Measurements from ENCODE around the gene SPACA4. TPM values are rescaled to one million over a fixed set of nuclear protein-coding genes. Genes with fewer than 3 reads are reported as not detected.

SPACA4 gene
- total and polyA plus RNA-seq, 4 donors = not detected

- Histone ChIP-seq H3K4me3 (ENCODE audit: low read depth in 1 of 3, low read length in 3 of 3) (no peak overlapping the region), H3K9me3 (ENCODE audit: control insufficient read depth in 4 of 4, low read length in 3 of 4) (no peaks in the 10 kb centered on the region), H3K27ac (ENCODE audit: low read depth in 1 of 2, low read length in 2 of 2) (no peak overlapping the region), H3K9ac (ENCODE audit: low read depth in 1 of 2, low read length in 2 of 2) (no peak overlapping the region), H3K4me1 (ENCODE audit: control insufficient read depth in 4 of 4, insufficient read depth in 4 of 4, low read length in 3 of 4) (no peaks in the 10 kb centered on the region), H3K36me3 (ENCODE audit: control insufficient read depth in 4 of 4, insufficient read depth in 3 of 4, low read depth in 1 of 4, low read length in 3 of 4) (no peaks in the 10 kb centered on the region), H3K27me3 (ENCODE audit: control insufficient read depth in 4 of 4, insufficient read depth in 4 of 4, low read length in 3 of 4) (no peaks in the 10 kb centered on the region)
- DNase-seq (ENCODE audit: low spot score) = no peak
- 92% methylated on average over 9 of the region's 9 CpGs for WGBS
- no peak for TF ChIP-seq EGR1 (IDR thresholded peaks at IDR 0.05; ENCODE audit: low read depth in 2 of 2)
- no peak for TF ChIP-seq FOXA1 (IDR thresholded peaks at IDR 0.05)
- TF ChIP-seq HNF4G (IDR thresholded peaks at IDR 0.05) = no peak
- TF ChIP-seq JUND (IDR thresholded peaks at IDR 0.05) = no peak
- TF ChIP-seq YY1 (IDR thresholded peaks at IDR 0.05) = no peak
- TF ChIP-seq ZBTB33 (IDR thresholded peaks at IDR 0.05) = no peak
- no peak for TF ChIP-seq NR2F2 (IDR thresholded peaks at IDR 0.05)
- TF ChIP-seq RAD21 (IDR thresholded peaks at IDR 0.05) = no peak
- TF ChIP-seq SP1 (IDR thresholded peaks at IDR 0.05) = no peak
- no peak for TF ChIP-seq MAX (IDR thresholded peaks at IDR 0.05)
- no peak for TF ChIP-seq HNF4A (conservative IDR thresholded peaks at IDR 0.05)
- TF ChIP-seq REST (IDR thresholded peaks at IDR 0.05) = no peak
- no peak for TF ChIP-seq ATF3 (IDR thresholded peaks at IDR 0.05)
- no peak for TF ChIP-seq GABPA (IDR thresholded peaks at IDR 0.05 in 1 of 2, conservative IDR thresholded peaks at IDR 0.05 in 1 of 2)
- no peak for TF ChIP-seq TAF1 (conservative IDR thresholded peaks at IDR 0.05)
- TF ChIP-seq CTCF (IDR thresholded peaks at IDR 0.05; ENCODE audit: low read depth, low read length, missing input control) = no peak
- no peak for TF ChIP-seq RXRA (IDR thresholded peaks at IDR 0.05)
Measured at GRCh38 chr19:48603850-48604249, 2.7 kb upstream of the SPACA4 start.

- Histone ChIP-seq H3K9ac (ENCODE audit: low read depth in 1 of 2, low read length in 2 of 2) (no peak overlapping the region), H3K27me3 (ENCODE audit: control insufficient read depth in 4 of 4, insufficient read depth in 4 of 4, low read length in 3 of 4) (no peaks in the 10 kb centered on the region), H3K36me3 (ENCODE audit: control insufficient read depth in 4 of 4, insufficient read depth in 3 of 4, low read depth in 1 of 4, low read length in 3 of 4) (no peaks in the 10 kb centered on the region), H3K4me3 (ENCODE audit: low read depth in 1 of 3, low read length in 3 of 3) (no peak overlapping the region), H3K9me3 (ENCODE audit: control insufficient read depth in 4 of 4, low read length in 3 of 4) (no peaks in the 10 kb centered on the region), H3K4me1 (ENCODE audit: control insufficient read depth in 4 of 4, insufficient read depth in 4 of 4, low read length in 3 of 4) (no peaks in the 10 kb centered on the region), H3K27ac (ENCODE audit: low read depth in 1 of 2, low read length in 2 of 2) (no peak overlapping the region)
- TF ChIP-seq HNF4A (conservative IDR thresholded peaks at IDR 0.05) (no peak), FOXA2 (IDR thresholded peaks at IDR 0.05) (no peak), CTCF (IDR thresholded peaks at IDR 0.05; ENCODE audit: low read depth, low read length, missing input control) (no peak), RXRA (IDR thresholded peaks at IDR 0.05) (no peak), ATF3 (IDR thresholded peaks at IDR 0.05) (no peak), FOXA1 (IDR thresholded peaks at IDR 0.05) (no peak), EGR1 (IDR thresholded peaks at IDR 0.05; ENCODE audit: low read depth in 2 of 2) (no peak), HNF4G (IDR thresholded peaks at IDR 0.05) (no peak), RAD21 (IDR thresholded peaks at IDR 0.05) (no peak)
- no peak for DNase-seq (ENCODE audit: low spot score)
- WGBS = 92% methylated on average over 7 of the region's 7 CpGs
Measured at GRCh38 chr19:48607359-48607755, 815 bp downstream of the SPACA4 start.

Data from liver (tissue), 9 donors.